D721Med (cell line): ENCODE measurements around the gene CRYBB2.
"Not testable (repeated sequence)": the region's sequence is repeated elsewhere in the genome, so short reads cannot be mapped to it uniquely, and the experiment has no call there.

ENCODE experiments used
- DNase-seq: peaks from one replicate; pipeline ENCODE4 v3.0.0; 2011; ENCODE audit warnings: low spot score; ENCODE audit not compliant: insufficient read length
- FAIRE-seq: peaks from 2 replicates; lab custom pipeline; 2011; peaks lifted over from hg19 to GRCh38; lab: Jason Lieb, UNC
- CTCF ChIP-seq: IDR thresholded peaks from 2 replicates; pipeline ENCODE4 v1.5.1; 2012; ENCODE audit warnings: mild to moderate bottlenecking, control low read depth; ENCODE audit not compliant: insufficient read depth; ENCODE audit errors: missing control alignments

Gene CRYBB2

GRCh38 chr22:25201557-25202273 lies 17.7 kb upstream of the CRYBB2 start:
- TF ChIP-seq CTCF, result no peak
- DNase-seq (no peak), FAIRE-seq (no peak)

GRCh38 chr22:25202290-25202921 lies 17.0 kb upstream of the CRYBB2 start:
- FAIRE-seq (no peak), DNase-seq (peak; percentile 88)

GRCh38 chr22:25203082-25203481 lies 16.4 kb upstream of the CRYBB2 start:
- no peak for DNase-seq
- TF ChIP-seq CTCF, result no peak

More at GRCh38 chr22:25202290-25202921, 17.0 kb upstream of the CRYBB2 start:
- TF ChIP-seq CTCF, result peak; percentile 88

GRCh38 chr22:25204547-25204946 lies 14.9 kb upstream of the CRYBB2 start:
- not testable (repeated sequence) for FAIRE-seq, DNase-seq

More at GRCh38 chr22:25203082-25203481, 16.4 kb upstream of the CRYBB2 start:
- FAIRE-seq, result no peak

- no peak for TF ChIP-seq CTCF
- no peak for FAIRE-seq
- DNase-seq, result no peak
These were observed 13.6 kb upstream of the CRYBB2 start for GRCh38 chr22:25205847-25206246.

- DNase-seq (no peak), FAIRE-seq (no peak)
- no peak for TF ChIP-seq CTCF
These were observed 12.4 kb upstream of the CRYBB2 start for GRCh38 chr22:25206998-25207397.

GRCh38 chr22:25207553-25208157 lies 11.8 kb upstream of the CRYBB2 start:
- no peak for TF ChIP-seq CTCF
- no peak for FAIRE-seq
- no peak for DNase-seq
